HL-60/S4 treated with retinoic acid at 250 ng/mL for 4 days and 3 days (cell line): ENCODE measurements around the gene NDUFAF7.
"Not testable (repeated sequence)": the region's sequence is repeated elsewhere in the genome, so short reads cannot be mapped to it uniquely, and the experiment has no call there.

Experiments used
- in situ Hi-C: fragments of 300-500 bp; cut with MboI; formaldehyde crosslinking; loops from 2 replicates; pipeline ENCODE4 v1.7.0; 2022; ENCODE audit warnings: low sequenced_read_pairs

Gene NDUFAF7

GRCh38 chr2:37211939-37212338 lies 19.5 kb upstream of the NDUFAF7 start:
- in situ Hi-C loops: no loop called here

DNA sequence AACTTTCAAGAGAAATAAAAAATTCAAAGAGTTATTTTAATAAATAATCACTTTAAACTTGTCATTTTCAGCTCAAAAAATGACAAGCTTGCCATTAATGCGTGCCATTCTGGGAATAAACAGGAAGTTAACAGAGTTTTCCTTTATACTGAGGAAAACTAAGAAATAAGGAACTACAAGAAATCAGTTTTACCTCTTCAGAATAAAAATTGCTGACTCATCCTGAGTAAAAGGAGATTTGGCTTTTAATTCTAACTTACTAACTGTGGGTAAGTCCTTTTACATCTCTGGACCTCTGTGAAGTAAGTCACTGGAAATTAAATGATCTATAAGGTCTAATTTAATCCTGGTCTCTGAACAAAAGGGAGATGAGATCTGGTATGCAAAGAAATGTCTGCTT lies 16.2 kb upstream of the NDUFAF7 start:
- in situ Hi-C loops: no loop called here

DNA sequence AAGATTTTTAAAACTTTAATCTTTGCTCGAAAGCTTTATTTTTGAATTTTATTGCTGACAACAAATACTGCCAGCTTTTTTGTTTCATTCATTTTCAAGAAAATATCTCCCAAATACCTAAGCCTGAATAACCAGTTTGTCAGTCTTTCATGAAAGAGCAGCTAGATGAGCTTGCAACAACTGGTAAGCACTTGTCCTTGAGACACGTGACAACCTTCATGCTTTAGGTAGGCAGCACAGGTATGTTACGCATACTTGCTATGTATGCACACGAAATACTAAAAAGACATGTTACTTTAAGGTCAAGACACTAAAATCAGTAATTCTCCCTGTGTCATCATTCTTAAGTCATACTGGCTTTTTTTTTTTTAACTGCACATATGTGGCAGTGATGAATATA lies 12.4 kb upstream of the NDUFAF7 start:
- in situ Hi-C loops: no loop called here

GRCh38 chr2:37223131-37223530 lies 8.3 kb upstream of the NDUFAF7 start:
- in situ Hi-C loops: no loop called here

- in situ Hi-C loops: no loop called here
Observed at GRCh38 chr2:37224063-37224462, 7.4 kb upstream of the NDUFAF7 start.

DNA sequence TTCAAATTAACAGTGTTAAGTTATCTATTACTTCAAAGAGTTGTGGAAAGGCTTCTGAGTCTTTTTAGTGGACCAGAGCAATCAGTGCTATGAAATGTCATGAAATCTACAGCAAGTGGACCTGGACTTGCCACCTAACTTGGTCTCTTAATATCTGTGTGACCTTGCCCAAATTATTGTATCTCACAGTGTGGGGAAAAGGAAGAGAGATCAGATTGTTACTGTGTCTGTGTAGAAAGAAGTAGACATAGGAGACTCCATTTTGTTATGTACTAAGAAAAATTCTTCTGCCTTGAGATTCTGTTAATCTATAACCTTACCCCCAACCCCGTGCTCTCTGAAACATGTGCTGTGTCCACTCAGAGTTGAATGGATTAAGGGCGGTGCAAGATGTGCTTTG lies 6.3 kb upstream of the NDUFAF7 start:
- in situ Hi-C loops: not testable (repeated sequence)

DNA sequence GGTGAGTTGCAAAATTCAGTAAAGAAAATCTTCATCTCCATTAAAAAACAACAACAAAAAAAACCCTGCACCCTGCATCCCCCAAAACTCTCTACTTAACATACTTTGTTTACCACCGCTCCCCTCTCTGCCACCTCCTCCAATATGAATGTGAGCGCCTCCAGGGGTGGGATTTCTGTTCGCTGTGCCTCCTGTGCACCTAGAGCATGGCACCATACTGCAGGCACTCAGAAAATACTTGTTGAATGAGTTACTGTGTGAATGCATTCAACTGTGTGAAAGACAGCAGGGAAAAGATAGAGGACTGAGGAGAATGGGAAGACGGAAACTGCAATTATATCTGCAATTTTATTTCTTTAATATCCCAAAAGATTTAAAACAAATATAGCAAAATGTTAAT lies 4.6 kb upstream of the NDUFAF7 start:
- in situ Hi-C loops: no loop called here

DNA sequence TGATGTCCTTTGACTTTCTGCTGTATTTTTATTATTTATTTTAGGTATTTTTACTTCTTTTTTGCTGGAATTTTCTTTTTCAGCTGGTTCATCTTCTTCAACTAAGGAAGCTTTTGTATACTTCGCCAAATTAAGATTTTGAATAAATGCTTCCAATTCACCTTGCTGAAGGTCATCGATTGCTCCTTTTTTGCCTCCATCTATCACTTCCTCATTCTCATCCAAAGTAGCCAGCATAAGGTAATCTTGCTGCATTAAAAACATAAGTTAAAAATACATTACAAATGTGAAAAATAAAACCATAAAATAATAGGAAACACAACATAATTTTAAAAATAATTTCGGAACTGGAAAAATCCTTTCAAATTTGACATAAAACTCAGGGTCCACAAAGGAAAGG lies 2.7 kb upstream of the NDUFAF7 start:
- in situ Hi-C loops: no loop called here

GRCh38 chr2:37230581-37230980 lies 877 bp upstream of the NDUFAF7 start:
- in situ Hi-C loops: no loop called here

GRCh38 chr2:37232131-37232933 lies 874 bp downstream of the NDUFAF7 start:
- in situ Hi-C loops: no loop called here

GRCh38 chr2:37243435-37243834 lies 12.0 kb downstream of the NDUFAF7 start:
- in situ Hi-C loops: no loop called here

DNA sequence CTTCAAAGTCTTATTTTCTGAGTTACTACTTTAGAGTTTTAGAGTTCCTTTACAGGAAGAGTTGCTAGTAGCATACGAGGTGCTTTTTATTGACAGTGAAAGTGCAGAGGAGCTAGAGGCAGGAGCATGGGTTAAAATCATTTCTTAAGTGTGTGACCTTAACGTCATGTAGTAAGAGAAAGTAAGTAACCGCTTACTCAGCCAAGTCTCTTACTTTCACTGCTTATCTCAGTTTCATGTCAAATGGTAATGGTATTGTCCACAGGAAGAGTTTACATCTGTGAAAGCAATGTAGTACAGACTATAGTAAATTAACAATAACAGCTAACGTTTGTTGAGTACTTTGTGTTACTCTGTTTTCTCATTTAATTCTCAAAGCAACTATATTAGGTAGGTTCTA lies 12.6 kb downstream of the NDUFAF7 start:
- in situ Hi-C loops: no loop called here

- in situ Hi-C loops: no loop called here
Observed at GRCh38 chr2:37244755-37245154, 13.3 kb downstream of the NDUFAF7 start.

GRCh38 chr2:37246205-37246604 lies 14.7 kb downstream of the NDUFAF7 start:
- in situ Hi-C loops: no loop called here

GRCh38 chr2:37250869-37251740 lies 19.6 kb downstream of the NDUFAF7 start:
- in situ Hi-C loops: no loop called here

- in situ Hi-C loops: no loop called here
Observed at GRCh38 chr2:37262522-37262921, 31.1 kb downstream of the NDUFAF7 start.

- in situ Hi-C loops: no loop called here
Observed at GRCh38 chr2:37263839-37264238, 32.4 kb downstream of the NDUFAF7 start.

GRCh38 chr2:37267685-37268084 lies 36.2 kb downstream of the NDUFAF7 start:
- in situ Hi-C loops: no loop called here

- in situ Hi-C loops: no loop called here
Observed at GRCh38 chr2:37268111-37268510, 36.7 kb downstream of the NDUFAF7 start.

DNA sequence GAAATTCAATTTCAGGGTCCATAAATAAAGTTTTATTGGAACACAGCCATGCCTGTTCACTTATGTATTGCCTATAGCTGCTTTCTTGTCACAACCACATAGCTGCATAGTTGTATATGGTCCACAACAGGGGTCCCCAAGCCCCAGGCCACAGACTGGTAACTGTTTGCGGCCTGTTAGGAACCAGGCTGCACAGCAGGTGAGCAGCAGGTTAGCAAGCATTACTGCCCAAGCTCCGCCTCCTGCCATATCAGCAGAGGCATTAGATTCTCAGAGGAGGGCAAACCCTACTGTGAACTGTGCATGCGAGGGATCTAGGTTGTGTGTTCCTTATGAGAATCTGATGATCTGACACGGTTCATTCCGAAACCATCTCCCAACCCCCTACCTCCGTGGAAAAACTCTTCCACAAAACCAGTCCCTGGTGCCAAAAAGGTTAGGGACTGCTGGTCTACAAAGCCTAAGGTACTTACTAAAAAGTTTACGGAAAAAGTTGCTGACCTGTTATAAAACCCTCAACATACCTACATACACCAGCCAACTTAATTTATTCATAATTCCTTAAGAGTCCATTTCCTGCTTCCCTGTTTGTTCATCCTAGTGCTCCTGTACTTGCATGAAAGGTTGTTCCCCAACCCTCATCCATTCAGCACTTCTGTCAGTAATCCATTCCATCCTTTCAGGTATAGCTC lies 40.1 kb downstream of the NDUFAF7 start:
- in situ Hi-C loops: no loop called here

GRCh38 chr2:37274359-37274965 lies 43.0 kb downstream of the NDUFAF7 start:
- in situ Hi-C loops: no loop called here
